Measurements from ENCODE around the gene MN1. TPM values are rescaled to one million over a fixed set of nuclear protein-coding genes. Genes with fewer than 3 reads are reported as not detected.

Gene MN1
- total and polyA plus RNA-seq, 2 donors (not counting 1 experiment from before 2014, with no cell fraction given): 0.02 to 0.12 TPM

- ATAC-seq (ENCODE audit: low read depth) (no peak), DNase-seq (no peak)
- 100% methylated on average over 1 of the region's 1 CpG for WGBS (ENCODE audit: insufficient coverage)
- ChIA-PET CTCF (interaction anchor here (1.3 kb wide), 1 partner anchor 172 kb away, joined by 3 read pairs; no protein-coding TSS in a partner anchor), POLR2A (no interaction called here)
- Histone ChIP-seq H3K9ac (ENCODE audit: low read length) (no peak overlapping the region), H3K36me3 (replicated peaks in 1 of 2; ENCODE audit: control extremely low read depth in 1 of 2, control insufficient read depth in 1 of 2, extremely low read depth in 1 of 2, insufficient read depth in 2 of 2, low read length in 1 of 2) (peaks cover 3 to 50% of the 10 kb centered on the region in 2 experiments), H3K79me2 (ENCODE audit: control insufficient read depth, insufficient read depth, low read length) (no peaks in the 10 kb centered on the region), H3K27ac (ENCODE audit: low read length in 2 of 2) (no peak overlapping the region), H3K27me3 (replicated peaks in 1 of 4; ENCODE audit: control extremely low read depth in 1 of 4, control insufficient read depth in 3 of 4, insufficient read depth in 4 of 4, low read length in 3 of 4) (no peaks in the 10 kb centered on the region), H3K4me2 (replicated peaks; ENCODE audit: low read depth, low read length, poor library complexity, severe bottlenecking) (no peak overlapping the region), H4K20me1 (ENCODE audit: control insufficient read depth, insufficient read depth, low read length, poor library complexity, severe bottlenecking) (no peaks in the 10 kb centered on the region), H3K4me1 (ENCODE audit: control insufficient read depth in 2 of 2, insufficient read depth in 2 of 2, low read length in 2 of 2) (no peaks in the 10 kb centered on the region), H3K4me3 (ENCODE audit: control extremely low read depth in 1 of 5, extremely low read depth in 1 of 5, insufficient read depth in 1 of 5, low read depth in 2 of 5, low read length in 4 of 5) (no peak overlapping the region), H2AFZ (ENCODE audit: insufficient read depth, low read depth, low read length, poor library complexity, severe bottlenecking) (no peak overlapping the region), H3K9me3 (ENCODE audit: control extremely low read depth in 1 of 3, control insufficient read depth in 2 of 3, insufficient read depth in 1 of 3, low read length in 2 of 3) (peaks cover 0 to 3% (median 0%) of the 10 kb centered on the region in 3 donors)
- Mint-ChIP-seq H3K4me3 (no peak overlapping the region), H3K27ac (no peak overlapping the region), H3K27me3 (no peaks in the 10 kb centered on the region), H3K9me3 (ENCODE audit: insufficient read depth) (no peaks in the 10 kb centered on the region), H3K4me1 (no peaks in the 10 kb centered on the region)
- TF ChIP-seq CTCF (IDR thresholded peaks at IDR 0.05): no peak
- no peak for TF ChIP-seq EZH2 (IDR thresholded peaks at IDR 0.05; ENCODE audit: borderline replicate concordance, insufficient read depth, low read depth, low read length, poor library complexity, severe bottlenecking)
- intact Hi-C loops (cut with micrococcal nuclease): no loop called here
These were observed 46.4 kb upstream of the MN1 start for GRCh38 chr22:27848005-27848404.

GRCh38 chr22:27846910-27847309 is 45.4 kb upstream of the MN1 start:
- Histone ChIP-seq H4K20me1 (ENCODE audit: control insufficient read depth, insufficient read depth, low read length, poor library complexity, severe bottlenecking) (no peaks in the 10 kb centered on the region), H3K9ac (ENCODE audit: low read length) (no peak overlapping the region), H2AFZ (ENCODE audit: insufficient read depth, low read depth, low read length, poor library complexity, severe bottlenecking) (no peak overlapping the region), H3K36me3 (replicated peaks in 1 of 2; ENCODE audit: control extremely low read depth in 1 of 2, control insufficient read depth in 1 of 2, extremely low read depth in 1 of 2, insufficient read depth in 2 of 2, low read length in 1 of 2) (peaks cover 0 to 39% of the 10 kb centered on the region in 2 experiments), H3K4me2 (replicated peaks; ENCODE audit: low read depth, low read length, poor library complexity, severe bottlenecking) (no peak overlapping the region), H3K4me1 (ENCODE audit: control insufficient read depth in 2 of 2, insufficient read depth in 2 of 2, low read length in 2 of 2) (no peaks in the 10 kb centered on the region), H3K9me3 (ENCODE audit: control extremely low read depth in 1 of 3, control insufficient read depth in 2 of 3, insufficient read depth in 1 of 3, low read length in 2 of 3) (peaks cover 0 to 3% (median 0%) of the 10 kb centered on the region in 3 donors), H3K4me3 (ENCODE audit: control extremely low read depth in 1 of 5, extremely low read depth in 1 of 5, insufficient read depth in 1 of 5, low read depth in 2 of 5, low read length in 4 of 5) (no peak overlapping the region), H3K27ac (ENCODE audit: low read length in 2 of 2) (no peak overlapping the region), H3K27me3 (replicated peaks in 1 of 4; ENCODE audit: control extremely low read depth in 1 of 4, control insufficient read depth in 3 of 4, insufficient read depth in 4 of 4, low read length in 3 of 4) (no peaks in the 10 kb centered on the region), H3K79me2 (ENCODE audit: control insufficient read depth, insufficient read depth, low read length) (no peaks in the 10 kb centered on the region)
- DNase-seq (no peak), ATAC-seq (ENCODE audit: low read depth) (no peak)
- TF ChIP-seq EZH2 (IDR thresholded peaks at IDR 0.05; ENCODE audit: borderline replicate concordance, insufficient read depth, low read depth, low read length, poor library complexity, severe bottlenecking): no peak
- TF ChIP-seq CTCF (IDR thresholded peaks at IDR 0.05): no peak
- no peaks in the 10 kb centered on the region for H3K4me1 Mint-ChIP-seq
- no peak overlapping the region for H3K27ac Mint-ChIP-seq
- ChIA-PET POLR2A (no interaction called here), CTCF (interaction anchor here (0.6 kb wide), 1 partner anchor 223 kb away, joined by 4 read pairs; no protein-coding TSS in a partner anchor)
- H3K4me3 Mint-ChIP-seq: no peak overlapping the region
- H3K27me3 Mint-ChIP-seq: no peaks in the 10 kb centered on the region
- intact Hi-C loops (cut with micrococcal nuclease): no loop called here
- H3K9me3 Mint-ChIP-seq (ENCODE audit: insufficient read depth): no peaks in the 10 kb centered on the region
- WGBS (ENCODE audit: insufficient coverage): 93% methylated on average over 8 of the region's 9 CpGs
